Fibroblast of lung (primary cell): ENCODE results near the gene CLEC4G.

Source experiments
- EZH2 ChIP-seq: IDR thresholded peaks from 2 replicates; pipeline ENCODE4 v1.5.1; 2012; ENCODE audit warnings: low read length, control low read depth, mild to moderate bottlenecking; ENCODE audit errors: missing control alignments
- TF ChIP-seq, protein P1 (sequence below), 2 donors: IDR thresholded peaks in 1 of 2; conservative IDR thresholded peaks in 1 of 2; 1 replicate in 1 of 2; 2 replicates in 1 of 2; pipeline ENCODE4 v1.5.1; 2011 to 2012; ENCODE audit warnings: low read length in 2 of 2, control low read depth in 1 of 2, inconsistent platforms in 1 of 2, low read depth in 1 of 2, mild to moderate bottlenecking in 1 of 2

DNA sequence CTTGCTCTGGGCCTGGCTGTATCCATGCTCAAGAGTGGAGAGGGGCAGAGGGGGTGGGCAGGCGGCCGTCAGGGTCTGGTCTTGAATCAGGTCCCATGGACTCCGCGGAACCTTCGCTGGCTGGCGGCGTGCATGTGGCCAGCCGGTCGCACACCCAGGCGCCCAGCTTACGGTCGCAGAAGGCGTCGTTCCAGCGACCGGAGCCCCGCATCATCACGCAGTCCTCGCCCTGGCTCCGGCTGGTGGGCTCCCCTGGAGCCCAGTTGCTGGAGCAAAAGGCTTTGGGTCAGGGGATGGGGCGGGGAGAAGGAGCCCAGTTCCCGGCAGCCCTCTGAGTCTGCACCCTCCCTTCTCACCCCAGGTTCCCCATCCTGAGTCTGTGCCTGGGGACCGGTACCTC, 42.7 kb downstream of the CLEC4G start:
- TF ChIP-seq, protein P1, sequence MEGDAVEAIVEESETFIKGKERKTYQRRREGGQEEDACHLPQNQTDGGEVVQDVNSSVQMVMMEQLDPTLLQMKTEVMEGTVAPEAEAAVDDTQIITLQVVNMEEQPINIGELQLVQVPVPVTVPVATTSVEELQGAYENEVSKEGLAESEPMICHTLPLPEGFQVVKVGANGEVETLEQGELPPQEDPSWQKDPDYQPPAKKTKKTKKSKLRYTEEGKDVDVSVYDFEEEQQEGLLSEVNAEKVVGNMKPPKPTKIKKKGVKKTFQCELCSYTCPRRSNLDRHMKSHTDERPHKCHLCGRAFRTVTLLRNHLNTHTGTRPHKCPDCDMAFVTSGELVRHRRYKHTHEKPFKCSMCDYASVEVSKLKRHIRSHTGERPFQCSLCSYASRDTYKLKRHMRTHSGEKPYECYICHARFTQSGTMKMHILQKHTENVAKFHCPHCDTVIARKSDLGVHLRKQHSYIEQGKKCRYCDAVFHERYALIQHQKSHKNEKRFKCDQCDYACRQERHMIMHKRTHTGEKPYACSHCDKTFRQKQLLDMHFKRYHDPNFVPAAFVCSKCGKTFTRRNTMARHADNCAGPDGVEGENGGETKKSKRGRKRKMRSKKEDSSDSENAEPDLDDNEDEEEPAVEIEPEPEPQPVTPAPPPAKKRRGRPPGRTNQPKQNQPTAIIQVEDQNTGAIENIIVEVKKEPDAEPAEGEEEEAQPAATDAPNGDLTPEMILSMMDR (conservative IDR thresholded peaks at IDR 0.05 in 1 of 2, IDR thresholded peaks at IDR 0.05 in 1 of 2; ENCODE audit: low read depth in 1 of 2, low read length in 2 of 2), result no peak
- no peak for TF ChIP-seq EZH2
